Activated naive CD4-positive, alpha-beta T cell treated with anti-CD3 and anti-CD28 coated beads, Interleukin-2, amount 50 U/mL, for 72 hours (primary cell): Measurements from ENCODE around the gene PABPN1L. TPM values are rescaled to one million over a fixed set of nuclear protein-coding genes. Genes with fewer than 3 reads are reported as not detected.
"Not testable (repeated sequence)": the region's sequence is repeated elsewhere in the genome, so short reads cannot be mapped to it uniquely, and the experiment has no call there.

Source experiments
- ATAC-seq, 2 donors: fragments of 150-1000 bp; cut with Tn5 transposase; 2 replicates each; pipeline ENCODE4 v1.10.0; 2021; ENCODE audit warnings: mild to moderate bottlenecking in 2 of 2, moderate library complexity in 2 of 2
- DNase-seq, 2 donors: peaks; one replicate each; pipeline ENCODE4 v3.0.0; 2021 to 2022; ENCODE audit warnings: low spot score in 2 of 2
- H3K27ac Mint-ChIP-seq, 2 donors: one replicate each; pipeline ENCODE4 v1.8.0; 2022; ENCODE audit warnings: mild to moderate bottlenecking in 2 of 2, mixed read lengths in 2 of 2
- H3K36me3 Mint-ChIP-seq, 2 donors: one replicate each; pipeline ENCODE4 v1.8.0; 2022; ENCODE audit warnings: mixed read lengths in 2 of 2
- H3K9me3 Mint-ChIP-seq, 2 donors: one replicate each; pipeline ENCODE4 v1.8.0; 2022; ENCODE audit warnings: mixed read lengths in 2 of 2
- total RNA-seq, 2 donors: library from RNA; stranded (reverse); gene quantifications; one replicate each; pipeline ENCODE4 v1.2.3, GENCODE V29; 2022

The PABPN1L gene
- total RNA-seq, 2 donors from 2014 or later, result not detected

GRCh38 chr16:88905563-88905962 lies 39.1 kb upstream of the PABPN1L start:
- Mint-ChIP-seq H3K36me3 (no peaks in the 10 kb centered on the region), H3K27ac (no peak overlapping the region), H3K9me3 (no peaks in the 10 kb centered on the region)
- DNase-seq, result peak in 1 of 2 donors; percentile 17
- peak in 1 of 2 donors; percentile 63 for ATAC-seq

- no peak for DNase-seq
- no peaks in the 10 kb centered on the region for H3K36me3 Mint-ChIP-seq
These were observed 38.4 kb upstream of the PABPN1L start for GRCh38 chr16:88904676-88905365.

GRCh38 chr16:88903267-88903666 lies 36.8 kb upstream of the PABPN1L start:
- Mint-ChIP-seq H3K27ac (no peak overlapping the region), H3K9me3 (no peaks in the 10 kb centered on the region), H3K36me3 (no peaks in the 10 kb centered on the region)
- ATAC-seq (no peak), DNase-seq (no peak)

More at GRCh38 chr16:88904676-88905365, 38.4 kb upstream of the PABPN1L start:
- H3K9me3 Mint-ChIP-seq, result no peaks in the 10 kb centered on the region
- no peak overlapping the region for H3K27ac Mint-ChIP-seq
- ATAC-seq, result peak in 1 of 2 donors; percentile 20

GRCh38 chr16:88902744-88903143 lies 36.3 kb upstream of the PABPN1L start:
- no peak for ATAC-seq
- Mint-ChIP-seq H3K36me3 (no peaks in the 10 kb centered on the region), H3K27ac (peak overlapping the region in 1 of 2 donors; percentile 39), H3K9me3 (no peaks in the 10 kb centered on the region)
- no peak for DNase-seq

- Mint-ChIP-seq H3K36me3 (no peaks in the 10 kb centered on the region), H3K27ac (no peak overlapping the region), H3K9me3 (no peaks in the 10 kb centered on the region)
- ATAC-seq, result no peak
- DNase-seq, result no peak
These were observed 35.4 kb upstream of the PABPN1L start for GRCh38 chr16:88901718-88902337.

- DNase-seq, result no peak
- no peaks in the 10 kb centered on the region for H3K36me3 Mint-ChIP-seq
- H3K9me3 Mint-ChIP-seq, result no peaks in the 10 kb centered on the region
- ATAC-seq, result no peak
- no peak overlapping the region for H3K27ac Mint-ChIP-seq
These were observed 34.2 kb upstream of the PABPN1L start for GRCh38 chr16:88900662-88901052.

- H3K36me3 Mint-ChIP-seq, result no peaks in the 10 kb centered on the region
- H3K9me3 Mint-ChIP-seq, result no peaks in the 10 kb centered on the region
- no peak overlapping the region for H3K27ac Mint-ChIP-seq
- no peak for DNase-seq
- no peak for ATAC-seq
These were observed 33.6 kb upstream of the PABPN1L start for GRCh38 chr16:88899901-88900661.

- H3K9me3 Mint-ChIP-seq, result no peaks in the 10 kb centered on the region
- DNase-seq (no peak), ATAC-seq (no peak)
- no peak overlapping the region for H3K27ac Mint-ChIP-seq
- no peaks in the 10 kb centered on the region for H3K36me3 Mint-ChIP-seq
These were observed 31.4 kb upstream of the PABPN1L start for GRCh38 chr16:88897696-88898425.

- H3K36me3 Mint-ChIP-seq, result no peaks in the 10 kb centered on the region
- DNase-seq (no peak), ATAC-seq (no peak)
These were observed 30.0 kb upstream of the PABPN1L start for GRCh38 chr16:88896238-88897070.

GRCh38 chr16:88895335-88895734 lies 28.9 kb upstream of the PABPN1L start:
- H3K9me3 Mint-ChIP-seq, result no peaks in the 10 kb centered on the region
- DNase-seq (no peak), ATAC-seq (no peak)
- H3K36me3 Mint-ChIP-seq, result no peaks in the 10 kb centered on the region
- no peak overlapping the region for H3K27ac Mint-ChIP-seq

More at GRCh38 chr16:88896238-88897070, 30.0 kb upstream of the PABPN1L start:
- Mint-ChIP-seq H3K27ac (no peak overlapping the region), H3K9me3 (no peaks in the 10 kb centered on the region)

GRCh38 chr16:88894681-88895300 lies 28.3 kb upstream of the PABPN1L start:
- Mint-ChIP-seq H3K36me3 (no peaks in the 10 kb centered on the region), H3K27ac (no peak overlapping the region), H3K9me3 (no peaks in the 10 kb centered on the region)
- no peak for ATAC-seq
- DNase-seq, result no peak

- DNase-seq, H3K36me3 Mint-ChIP-seq, H3K27ac Mint-ChIP-seq, ATAC-seq, H3K9me3 Mint-ChIP-seq: not testable (repeated sequence)
These were observed 27.8 kb upstream of the PABPN1L start for GRCh38 chr16:88894266-88894665.

- Mint-ChIP-seq H3K36me3 (no peaks in the 10 kb centered on the region), H3K27ac (no peak overlapping the region), H3K9me3 (no peaks in the 10 kb centered on the region)
- DNase-seq (no peak), ATAC-seq (no peak)
These were observed 26.9 kb upstream of the PABPN1L start for GRCh38 chr16:88893127-88893968.

- DNase-seq (no peak), ATAC-seq (no peak)
- peak overlapping the region in 1 of 2 donors; percentile 81 for H3K27ac Mint-ChIP-seq
- H3K36me3 Mint-ChIP-seq, result no peaks in the 10 kb centered on the region
- no peaks in the 10 kb centered on the region for H3K9me3 Mint-ChIP-seq
These were observed 25.6 kb upstream of the PABPN1L start for GRCh38 chr16:88892065-88892464.

- no peaks in the 10 kb centered on the region for H3K36me3 Mint-ChIP-seq
- no peak for DNase-seq
- H3K27ac Mint-ChIP-seq, result no peak overlapping the region
- no peak for ATAC-seq
- no peaks in the 10 kb centered on the region for H3K9me3 Mint-ChIP-seq
These were observed 24.6 kb upstream of the PABPN1L start for GRCh38 chr16:88891083-88891482.
